CD4-positive, alpha-beta T cell treated with Interleukin-12 subunit alpha and Interleukin-12 subunit beta, for 1 hour (primary cell): Measurements from ENCODE around the gene RAB35.

Source experiments
- DNase-seq: peaks from one replicate; pipeline ENCODE4 v3.0.0-alpha.2; 2020

The RAB35 gene

GRCh38 chr12:120081641-120082040, 34.9 kb downstream of the RAB35 start:
- no peak for DNase-seq

- DNase-seq: no peak
Observed at GRCh38 chr12:120079411-120080400, 36.8 kb downstream of the RAB35 start.

- peak; percentile 24 for DNase-seq
Observed at GRCh38 chr12:120078868-120079267, 37.7 kb downstream of the RAB35 start.

GRCh38 chr12:120077260-120077659, 39.3 kb downstream of the RAB35 start:
- no peak for DNase-seq

GRCh38 chr12:120076651-120077050, 39.9 kb downstream of the RAB35 start:
- DNase-seq: no peak

GRCh38 chr12:120075034-120075616, 41.4 kb downstream of the RAB35 start:
- no peak for DNase-seq

- no peak for DNase-seq
Observed at GRCh38 chr12:120072472-120073249, 43.9 kb downstream of the RAB35 start.

GRCh38 chr12:120071493-120072020, 45.0 kb downstream of the RAB35 start:
- DNase-seq: no peak

GRCh38 chr12:120069278-120069677, 47.3 kb downstream of the RAB35 start:
- DNase-seq: no peak

GRCh38 chr12:120067901-120068300, 48.7 kb downstream of the RAB35 start:
- DNase-seq: no peak

GRCh38 chr12:120067084-120067869, 49.3 kb downstream of the RAB35 start:
- no peak for DNase-seq

GRCh38 chr12:120066341-120066740, 50.2 kb downstream of the RAB35 start:
- DNase-seq: no peak

- DNase-seq: no peak
Observed at GRCh38 chr12:120065472-120065871, 51.1 kb downstream of the RAB35 start.

GRCh38 chr12:120064054-120064940, 52.3 kb downstream of the RAB35 start:
- no peak for DNase-seq

- no peak for DNase-seq
Observed at GRCh38 chr12:120062976-120063579, 53.5 kb downstream of the RAB35 start.

- DNase-seq: no peak
Observed at GRCh38 chr12:120061575-120062214, 54.9 kb downstream of the RAB35 start.

- no peak for DNase-seq
Observed at GRCh38 chr12:120060717-120061116, 55.8 kb downstream of the RAB35 start.

- no peak for DNase-seq
Observed at GRCh38 chr12:120060196-120060595, 56.4 kb downstream of the RAB35 start.

- no peak for DNase-seq
Observed at GRCh38 chr12:120056739-120057138, 59.8 kb downstream of the RAB35 start.
